H9 (cell line): ENCODE measurements around the gene SMC1B. TPM values are rescaled to one million over a fixed set of nuclear protein-coding genes. Genes with fewer than 3 reads are reported as not detected.

Experiments
- DNase-seq: peaks from one replicate; pipeline ENCODE4 v3.0.0-alpha.2; 2017
- H2AFZ ChIP-seq: one replicate; pipeline ENCODE4 v1.6.1; 2013; ENCODE audit warnings: mild to moderate bottlenecking, low read length, control low read depth, moderate library complexity
- H2AK5ac ChIP-seq: 2 replicates; pipeline ENCODE4 v1.6.1; 2013; ENCODE audit warnings: low read length, control low read depth, mixed read lengths; ENCODE audit not compliant: insufficient read length
- H2BK120ac ChIP-seq: one replicate; pipeline ENCODE4 v1.6.1; 2013; ENCODE audit warnings: low read depth, mild to moderate bottlenecking, low read length, control low read depth, inconsistent platforms; ENCODE audit not compliant: poor library complexity, severe bottlenecking
- H2BK12ac ChIP-seq: 2 replicates; pipeline ENCODE4 v1.6.1; 2013; ENCODE audit warnings: low read length, control low read depth, mixed read lengths, low read depth; ENCODE audit not compliant: insufficient read length
- H2BK15ac ChIP-seq: 2 replicates; pipeline ENCODE4 v1.6.1; 2013; ENCODE audit warnings: low read depth, low read length, control low read depth
- H2BK20ac ChIP-seq: one replicate; pipeline ENCODE4 v1.6.1; 2013; ENCODE audit warnings: low read depth, mild to moderate bottlenecking, low read length, control low read depth, inconsistent platforms; ENCODE audit not compliant: poor library complexity, severe bottlenecking
- H2BK5ac ChIP-seq: 2 replicates; pipeline ENCODE4 v1.6.1; 2013; ENCODE audit warnings: low read length, control low read depth, mixed read lengths; ENCODE audit not compliant: insufficient read length
- H3K14ac ChIP-seq: 2 replicates; pipeline ENCODE4 v1.6.1; 2013; ENCODE audit warnings: low read length, control low read depth; ENCODE audit not compliant: insufficient read depth
- H3K18ac ChIP-seq: 2 replicates; pipeline ENCODE4 v1.6.1; 2013; ENCODE audit warnings: low read depth, mild to moderate bottlenecking, mixed read lengths, low read length, control low read depth; ENCODE audit not compliant: insufficient read length
- H3K23ac ChIP-seq: 2 replicates; pipeline ENCODE4 v1.6.1; 2013; ENCODE audit warnings: low read length, control low read depth, mixed read lengths, low read depth; ENCODE audit not compliant: insufficient read length
- H3K23me2 ChIP-seq: 2 replicates; pipeline ENCODE4 v1.6.1; 2013; ENCODE audit warnings: low read depth, mild to moderate bottlenecking, mixed read lengths, low read length, control low read depth; ENCODE audit not compliant: insufficient read length, poor library complexity, severe bottlenecking
- H3K27ac ChIP-seq: 2 replicates; pipeline ENCODE4 v1.5.1; 2013; ENCODE audit warnings: low read length, control low read depth, mixed read lengths, low read depth; ENCODE audit not compliant: insufficient read length
- H3K27me3 ChIP-seq: 2 replicates; pipeline ENCODE4 v1.6.1; 2013; ENCODE audit warnings: low read length, control low read depth, inconsistent platforms; ENCODE audit not compliant: insufficient read depth
- H3K4ac ChIP-seq: 2 replicates; pipeline ENCODE4 v1.6.1; 2013; ENCODE audit warnings: low read depth, mild to moderate bottlenecking, control low read depth, inconsistent platforms, low read length, moderate library complexity
- H3K4me1 ChIP-seq: 2 replicates; pipeline ENCODE4 v1.6.1; 2013; ENCODE audit warnings: low read length, control low read depth, inconsistent platforms; ENCODE audit not compliant: insufficient read depth
- H3K4me2 ChIP-seq: 2 replicates; pipeline ENCODE4 v1.6.1; 2013; ENCODE audit warnings: low read length, control low read depth, mixed read lengths; ENCODE audit not compliant: insufficient read length, insufficient read depth
- H3K56ac ChIP-seq: 2 replicates; pipeline ENCODE4 v1.6.1; 2013; ENCODE audit warnings: low read depth, mild to moderate bottlenecking, mixed read lengths, low read length, control low read depth; ENCODE audit not compliant: insufficient read length
- H3K79me1 ChIP-seq: 2 replicates; pipeline ENCODE4 v1.6.1; 2013; ENCODE audit warnings: low read depth, mild to moderate bottlenecking, moderate library complexity, low read length, control low read depth, inconsistent platforms; ENCODE audit not compliant: insufficient read depth, poor library complexity, severe bottlenecking
- H3K79me2 ChIP-seq: 2 replicates; pipeline ENCODE4 v1.6.1; 2013; ENCODE audit warnings: low read length, control low read depth, inconsistent platforms; ENCODE audit not compliant: insufficient read depth
- H3K9ac ChIP-seq: 2 replicates; pipeline ENCODE4 v1.6.1; 2013; ENCODE audit warnings: low read length, control low read depth, mixed read lengths; ENCODE audit not compliant: insufficient read length; ENCODE audit errors: extremely low read depth
- H3K9me3 ChIP-seq: one replicate; pipeline ENCODE4 v1.6.1; 2013; ENCODE audit warnings: low read depth, low read length, inconsistent platforms; ENCODE audit not compliant: control insufficient read depth
- H3T11ph ChIP-seq: one replicate; pipeline ENCODE4 v1.6.1; 2013; ENCODE audit warnings: mild to moderate bottlenecking, low read length, control low read depth, inconsistent platforms
- H4K20me1 ChIP-seq: one replicate; pipeline ENCODE4 v1.6.1; 2013; ENCODE audit not compliant: control insufficient read depth, insufficient read length, insufficient read depth
- H4K5ac ChIP-seq: 2 replicates; pipeline ENCODE4 v1.6.1; 2013; ENCODE audit warnings: low read depth, mild to moderate bottlenecking, mixed read lengths, low read length, control low read depth; ENCODE audit not compliant: insufficient read length
- H4K8ac ChIP-seq: replicated peaks from 2 replicates; pipeline ENCODE4 v1.6.1; 2013; ENCODE audit warnings: low read length, control low read depth, mixed read lengths, low read depth; ENCODE audit not compliant: insufficient read length
- H4K91ac ChIP-seq: 2 replicates; pipeline ENCODE4 v1.6.1; 2013; ENCODE audit warnings: low read depth, mild to moderate bottlenecking, moderate library complexity, mixed read lengths, low read length, control low read depth; ENCODE audit not compliant: insufficient read length
- H3K27ac Mint-ChIP-seq, 3 experiments: 2 replicates in 2 of 3; 3 replicates in 1 of 3; pipeline ENCODE4 v1.8.0; 2020 to 2021; ENCODE audit warnings: mixed read lengths in 3 of 3, mild to moderate bottlenecking in 1 of 3, moderate library complexity in 1 of 3
- H3K27me3 Mint-ChIP-seq: 2 replicates; pipeline ENCODE4 v1.8.0; 2021; ENCODE audit warnings: low read depth, mild to moderate bottlenecking, moderate library complexity, mixed read lengths
- H3K36me3 Mint-ChIP-seq, 3 experiments: 2 replicates in 2 of 3; 3 replicates in 1 of 3; pipeline ENCODE4 v1.8.0; 2020 to 2021; ENCODE audit warnings: low read depth in 3 of 3, mixed read lengths in 3 of 3; ENCODE audit not compliant: insufficient read depth in 1 of 3
- H3K4me1 Mint-ChIP-seq, 2 experiments: 2 replicates each; pipeline ENCODE4 v1.8.0; 2020; ENCODE audit warnings: mixed read lengths in 2 of 2
- H3K4me3 Mint-ChIP-seq, 2 experiments: 2 replicates in 1 of 2; 3 replicates in 1 of 2; pipeline ENCODE4 v1.8.0; 2020 to 2021; ENCODE audit warnings: mild to moderate bottlenecking in 2 of 2, mixed read lengths in 2 of 2, moderate library complexity in 1 of 2
- H3K9me3 Mint-ChIP-seq, 2 experiments: 2 replicates in 1 of 2; 3 replicates in 1 of 2; pipeline ENCODE4 v1.8.0; 2020; ENCODE audit warnings: mild to moderate bottlenecking in 2 of 2, mixed read lengths in 2 of 2, moderate library complexity in 1 of 2
- CTCF ChIP-seq: fragments of 200-600 bp; sonication (generic); conservative IDR thresholded peaks from 3 replicates; pipeline ENCODE4 v1.8.0; 2021; ENCODE audit warnings: antibody characterized with exemption, mild to moderate bottlenecking
- WGBS: extraction: QIAGEN DNeasy Blood & Tissue Kit; methylation state at CpG from one replicate; pipeline ENCODE4 v1.1.7; 2013; ENCODE audit warnings: missing lambda C conversion rate, low lambda C conversion rate, mixed read lengths; ENCODE audit not compliant: insufficient read length; ENCODE audit errors: extremely low coverage; 5-methylcytosine and 5-hydroxymethylcytosine counted together
- total RNA-seq: library from RNA; stranded (reverse); gene quantifications from 2 replicates; pipeline ENCODE4 v1.2.1, GENCODE V29; 2021

The SMC1B gene
- total RNA-seq, 1 experiment from 2014 or later, result not detected

GRCh38 chr22:45334528-45334927, 78.9 kb downstream of the SMC1B start:
- no peaks in the 10 kb centered on the region for H3K9me3 ChIP-seq
- no peaks in the 10 kb centered on the region for H4K20me1 ChIP-seq
- no peak overlapping the region for H2BK20ac ChIP-seq
- H3K14ac ChIP-seq, result no peak overlapping the region
- no peak overlapping the region for H4K5ac ChIP-seq
- no peak overlapping the region for H3K27ac ChIP-seq
- no peak overlapping the region for H2BK12ac ChIP-seq
- H3K9me3 Mint-ChIP-seq, result no peaks in the 10 kb centered on the region; a peak in 1 of 5 replicates
- H3K4ac ChIP-seq, result no peak overlapping the region
- no peak overlapping the region for H3K4me3 Mint-ChIP-seq
- no peaks in the 10 kb centered on the region for H3K27me3 Mint-ChIP-seq
- H3K27ac Mint-ChIP-seq, result no peak overlapping the region; a peak in 1 of 7 replicates
- H2BK5ac ChIP-seq, result no peak overlapping the region
- no peak overlapping the region for H2AFZ ChIP-seq
- no peak overlapping the region for H3K56ac ChIP-seq
- H3K4me1 Mint-ChIP-seq, result 0 out of 4 replicates have a peak, but pooled peaks cover 0 to 2% of the 10 kb centered on the region in 2 experiments
- H3K9ac ChIP-seq, result no peak overlapping the region
- H3K27me3 ChIP-seq, result no peaks in the 10 kb centered on the region
- no CpG with 5 or more reads among the region's 9 CpGs for WGBS
- DNase-seq, result no peak
- H2BK15ac ChIP-seq, result no peak overlapping the region
- peaks cover 6 to 75% (median 56%) of the 10 kb centered on the region in 3 experiments; a peak in 6 of 7 replicates for H3K36me3 Mint-ChIP-seq
- H3T11ph ChIP-seq, result no peak overlapping the region
- no peaks in the 10 kb centered on the region for H3K4me1 ChIP-seq
- H4K91ac ChIP-seq, result no peak overlapping the region
- no peaks in the 10 kb centered on the region for H3K79me1 ChIP-seq
- H3K18ac ChIP-seq, result no peak overlapping the region
- H4K8ac ChIP-seq, result no peak overlapping the region
- no peak for TF ChIP-seq CTCF
- H3K23ac ChIP-seq, result no peak overlapping the region
- no peaks in the 10 kb centered on the region for H3K23me2 ChIP-seq
- no peaks in the 10 kb centered on the region for H3K79me2 ChIP-seq
- no peak overlapping the region for H3K4me2 ChIP-seq
- no peak overlapping the region for H2BK120ac ChIP-seq
- H2AK5ac ChIP-seq, result no peak overlapping the region
